Vagina (tissue), 2 donors: ENCODE data around the gene NSG1.

Experiments used
- POLR2A ChIP-seq, 2 donors: fragments of 450-650 bp; IDR thresholded peaks; one replicate each; pipeline ENCODE4 v1.6.1; 2017; ENCODE audit warnings: antibody characterized with exemption in 2 of 2, mild to moderate bottlenecking in 2 of 2, moderate library complexity in 2 of 2
- POLR2AphosphoS5 ChIP-seq, 2 donors: sonication (generic); formaldehyde crosslinking; IDR thresholded peaks; one replicate each; pipeline ENCODE4 v1.9.0; 2017; ENCODE audit warnings: antibody characterized with exemption in 2 of 2, mild to moderate bottlenecking in 2 of 2, low read depth in 1 of 2; ENCODE audit not compliant: insufficient read depth in 1 of 2
- TF ChIP-seq, protein P1 (sequence below), 3 experiments: fragments of 450-650 bp in 2 of 3; fragments of 200-600 bp in 1 of 3; sonication (generic) in 1 of 3; IDR thresholded peaks; one replicate each; pipeline ENCODE4 v1.5.1; 2017 to 2019; ENCODE audit warnings: antibody characterized with exemption in 3 of 3, mild to moderate bottlenecking in 2 of 3, moderate library complexity in 2 of 3

DNA sequence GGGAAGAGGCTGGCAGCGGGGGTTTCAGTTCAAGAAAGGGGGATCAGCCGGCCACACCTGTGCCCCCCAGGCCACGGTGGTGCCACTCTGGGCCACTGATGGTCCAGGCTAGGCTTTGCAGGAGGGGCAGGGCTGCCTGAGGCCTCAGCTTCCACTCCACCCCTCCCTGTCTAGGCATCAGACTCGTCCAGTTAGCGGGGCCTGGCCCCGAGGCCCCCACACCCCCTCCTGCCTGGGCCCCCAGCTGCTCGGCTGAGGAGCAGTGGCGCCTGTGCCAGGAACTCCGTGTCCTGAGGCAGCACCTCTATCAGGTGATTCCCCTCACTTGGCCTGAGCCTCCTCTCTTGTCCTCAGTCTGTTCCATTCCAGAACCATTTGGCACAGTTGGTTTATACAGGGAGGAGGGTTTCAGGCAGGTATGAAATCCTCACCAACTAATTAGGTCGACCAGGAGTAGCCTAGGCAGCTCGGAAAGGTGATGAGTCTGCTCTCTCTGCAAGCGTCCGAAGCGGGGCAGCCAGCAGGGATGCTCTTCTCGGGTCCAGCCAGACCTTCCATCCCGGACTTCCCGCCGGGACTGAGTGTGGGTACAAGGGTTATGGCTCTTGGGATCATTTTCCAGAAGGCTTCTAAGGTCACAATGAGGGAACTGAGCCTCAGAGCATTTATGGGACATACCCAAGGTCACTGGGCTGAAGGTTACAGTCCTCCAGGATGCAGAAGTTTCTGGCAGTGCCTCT is 2.1 kb downstream of the NSG1 start:
- TF ChIP-seq, protein P1, sequence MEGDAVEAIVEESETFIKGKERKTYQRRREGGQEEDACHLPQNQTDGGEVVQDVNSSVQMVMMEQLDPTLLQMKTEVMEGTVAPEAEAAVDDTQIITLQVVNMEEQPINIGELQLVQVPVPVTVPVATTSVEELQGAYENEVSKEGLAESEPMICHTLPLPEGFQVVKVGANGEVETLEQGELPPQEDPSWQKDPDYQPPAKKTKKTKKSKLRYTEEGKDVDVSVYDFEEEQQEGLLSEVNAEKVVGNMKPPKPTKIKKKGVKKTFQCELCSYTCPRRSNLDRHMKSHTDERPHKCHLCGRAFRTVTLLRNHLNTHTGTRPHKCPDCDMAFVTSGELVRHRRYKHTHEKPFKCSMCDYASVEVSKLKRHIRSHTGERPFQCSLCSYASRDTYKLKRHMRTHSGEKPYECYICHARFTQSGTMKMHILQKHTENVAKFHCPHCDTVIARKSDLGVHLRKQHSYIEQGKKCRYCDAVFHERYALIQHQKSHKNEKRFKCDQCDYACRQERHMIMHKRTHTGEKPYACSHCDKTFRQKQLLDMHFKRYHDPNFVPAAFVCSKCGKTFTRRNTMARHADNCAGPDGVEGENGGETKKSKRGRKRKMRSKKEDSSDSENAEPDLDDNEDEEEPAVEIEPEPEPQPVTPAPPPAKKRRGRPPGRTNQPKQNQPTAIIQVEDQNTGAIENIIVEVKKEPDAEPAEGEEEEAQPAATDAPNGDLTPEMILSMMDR (IDR thresholded peaks at IDR 0.05): no peak
- TF ChIP-seq POLR2A (IDR thresholded peaks at IDR 0.05) (no peak), POLR2AphosphoS5 (IDR thresholded peaks at IDR 0.05; ENCODE audit: insufficient read depth in 1 of 2, low read depth in 1 of 2) (no peak)
